ENCODE results near the gene ZMIZ1.

Gene ZMIZ1

GRCh38 chr10:79259834-79260233 lies 191.1 kb downstream of the ZMIZ1 start:
- peaks cover 7 to 20% of the 10 kb centered on the region in 2 donors for H3K4me1 ChIP-seq (ENCODE audit: control insufficient read depth in 2 of 2, insufficient read depth in 2 of 2, low read length in 2 of 2)
- H3K9me3 ChIP-seq (ENCODE audit: control insufficient read depth in 2 of 2, low read length in 2 of 2) = no peaks in the 10 kb centered on the region
- H3K4me3 ChIP-seq (ENCODE audit: low read length in 2 of 2) = no peak overlapping the region
- H3K27ac ChIP-seq (ENCODE audit: low read depth in 2 of 2, low read length in 2 of 2) = no peak overlapping the region
- no peaks in the 10 kb centered on the region for H3K27me3 ChIP-seq (ENCODE audit: control insufficient read depth in 2 of 2, insufficient read depth in 2 of 2, low read length in 2 of 2)
- no peak overlapping the region for H3K9ac ChIP-seq (ENCODE audit: low read depth in 1 of 2, low read length in 2 of 2)
- peaks cover 4 to 25% of the 10 kb centered on the region in 2 donors for H3K36me3 ChIP-seq (ENCODE audit: control insufficient read depth in 2 of 2, insufficient read depth in 2 of 2, low read length in 2 of 2)

- H3K4me3 ChIP-seq (ENCODE audit: low read length in 2 of 2) = no peak overlapping the region
- H3K36me3 ChIP-seq (ENCODE audit: control insufficient read depth in 2 of 2, insufficient read depth in 2 of 2, low read length in 2 of 2) = peaks cover 7 to 22% of the 10 kb centered on the region in 2 donors
- peak overlapping the region; percentile 28 to 67 for H3K27ac ChIP-seq (ENCODE audit: low read depth in 2 of 2, low read length in 2 of 2)
- H3K9me3 ChIP-seq (ENCODE audit: control insufficient read depth in 2 of 2, low read length in 2 of 2) = no peaks in the 10 kb centered on the region
- peaks cover 8 to 23% of the 10 kb centered on the region in 2 donors for H3K4me1 ChIP-seq (ENCODE audit: control insufficient read depth in 2 of 2, insufficient read depth in 2 of 2, low read length in 2 of 2)
- H3K9ac ChIP-seq (ENCODE audit: low read depth in 1 of 2, low read length in 2 of 2) = no peak overlapping the region
- H3K27me3 ChIP-seq (ENCODE audit: control insufficient read depth in 2 of 2, insufficient read depth in 2 of 2, low read length in 2 of 2) = no peaks in the 10 kb centered on the region
Observed at GRCh38 chr10:79260811-79261740, 192.3 kb downstream of the ZMIZ1 start.

- Histone ChIP-seq H3K4me1 (ENCODE audit: control insufficient read depth in 2 of 2, insufficient read depth in 2 of 2, low read length in 2 of 2) (peaks cover 19 to 34% of the 10 kb centered on the region in 2 donors), H3K27ac (ENCODE audit: low read depth in 2 of 2, low read length in 2 of 2) (no peak overlapping the region)
Observed at GRCh38 chr10:79262131-79262530, 193.4 kb downstream of the ZMIZ1 start.

GRCh38 chr10:79262959-79263746 lies 194.4 kb downstream of the ZMIZ1 start:
- Histone ChIP-seq H3K9me3 (ENCODE audit: control insufficient read depth in 2 of 2, low read length in 2 of 2) (no peaks in the 10 kb centered on the region), H3K36me3 (ENCODE audit: control insufficient read depth in 2 of 2, insufficient read depth in 2 of 2, low read length in 2 of 2) (peaks cover 4 to 13% of the 10 kb centered on the region in 2 donors), H3K4me3 (ENCODE audit: low read length in 2 of 2) (no peak overlapping the region), H3K9ac (ENCODE audit: low read depth in 1 of 2, low read length in 2 of 2) (no peak overlapping the region), H3K4me1 (ENCODE audit: control insufficient read depth in 2 of 2, insufficient read depth in 2 of 2, low read length in 2 of 2) (peaks cover 22 to 41% of the 10 kb centered on the region in 2 donors), H3K27me3 (ENCODE audit: control insufficient read depth in 2 of 2, insufficient read depth in 2 of 2, low read length in 2 of 2) (no peaks in the 10 kb centered on the region), H3K27ac (ENCODE audit: low read depth in 2 of 2, low read length in 2 of 2) (no peak overlapping the region)

More at GRCh38 chr10:79262131-79262530, 193.4 kb downstream of the ZMIZ1 start:
- Histone ChIP-seq H3K9me3 (ENCODE audit: control insufficient read depth in 2 of 2, low read length in 2 of 2) (no peaks in the 10 kb centered on the region), H3K27me3 (ENCODE audit: control insufficient read depth in 2 of 2, insufficient read depth in 2 of 2, low read length in 2 of 2) (no peaks in the 10 kb centered on the region), H3K36me3 (ENCODE audit: control insufficient read depth in 2 of 2, insufficient read depth in 2 of 2, low read length in 2 of 2) (peaks cover 4 to 19% of the 10 kb centered on the region in 2 donors), H3K9ac (ENCODE audit: low read depth in 1 of 2, low read length in 2 of 2) (no peak overlapping the region), H3K4me3 (ENCODE audit: low read length in 2 of 2) (no peak overlapping the region)

- no peak overlapping the region for H3K27ac ChIP-seq (ENCODE audit: low read depth in 2 of 2, low read length in 2 of 2)
- H3K36me3 ChIP-seq (ENCODE audit: control insufficient read depth in 2 of 2, insufficient read depth in 2 of 2, low read length in 2 of 2) = peaks cover 7 to 13% of the 10 kb centered on the region in 2 donors
- H3K9me3 ChIP-seq (ENCODE audit: control insufficient read depth in 2 of 2, low read length in 2 of 2) = no peaks in the 10 kb centered on the region
- H3K4me1 ChIP-seq (ENCODE audit: control insufficient read depth in 2 of 2, insufficient read depth in 2 of 2, low read length in 2 of 2) = peaks cover 27 to 41% of the 10 kb centered on the region in 2 donors
- H3K4me3 ChIP-seq (ENCODE audit: low read length in 2 of 2) = no peak overlapping the region
- H3K9ac ChIP-seq (ENCODE audit: low read depth in 1 of 2, low read length in 2 of 2) = no peak overlapping the region
- H3K27me3 ChIP-seq (ENCODE audit: control insufficient read depth in 2 of 2, insufficient read depth in 2 of 2, low read length in 2 of 2) = no peaks in the 10 kb centered on the region
Observed at GRCh38 chr10:79263939-79264338, 195.2 kb downstream of the ZMIZ1 start.

- Histone ChIP-seq H3K4me1 (ENCODE audit: control insufficient read depth in 2 of 2, insufficient read depth in 2 of 2, low read length in 2 of 2) (peaks cover 27 to 39% of the 10 kb centered on the region in 2 donors), H3K36me3 (ENCODE audit: control insufficient read depth in 2 of 2, insufficient read depth in 2 of 2, low read length in 2 of 2) (peaks cover 7 to 13% of the 10 kb centered on the region in 2 donors), H3K4me3 (ENCODE audit: low read length in 2 of 2) (no peak overlapping the region), H3K9me3 (ENCODE audit: control insufficient read depth in 2 of 2, low read length in 2 of 2) (no peaks in the 10 kb centered on the region), H3K27ac (ENCODE audit: low read depth in 2 of 2, low read length in 2 of 2) (peak overlapping the region; percentile 9 to 23), H3K27me3 (ENCODE audit: control insufficient read depth in 2 of 2, insufficient read depth in 2 of 2, low read length in 2 of 2) (no peaks in the 10 kb centered on the region), H3K9ac (ENCODE audit: low read depth in 1 of 2, low read length in 2 of 2) (no peak overlapping the region)
Observed at GRCh38 chr10:79264942-79265341, 196.2 kb downstream of the ZMIZ1 start.

- peaks cover 10 to 16% of the 10 kb centered on the region in 2 donors for H3K36me3 ChIP-seq (ENCODE audit: control insufficient read depth in 2 of 2, insufficient read depth in 2 of 2, low read length in 2 of 2)
- no peaks in the 10 kb centered on the region for H3K27me3 ChIP-seq (ENCODE audit: control insufficient read depth in 2 of 2, insufficient read depth in 2 of 2, low read length in 2 of 2)
- no peak overlapping the region for H3K9ac ChIP-seq (ENCODE audit: low read depth in 1 of 2, low read length in 2 of 2)
- no peaks in the 10 kb centered on the region for H3K9me3 ChIP-seq (ENCODE audit: control insufficient read depth in 2 of 2, low read length in 2 of 2)
- peak overlapping the region; percentile 63 to 80 for H3K27ac ChIP-seq (ENCODE audit: low read depth in 2 of 2, low read length in 2 of 2)
- peaks cover 27 to 40% of the 10 kb centered on the region in 2 donors for H3K4me1 ChIP-seq (ENCODE audit: control insufficient read depth in 2 of 2, insufficient read depth in 2 of 2, low read length in 2 of 2)
- no peak overlapping the region for H3K4me3 ChIP-seq (ENCODE audit: low read length in 2 of 2)
Observed at GRCh38 chr10:79266084-79266483, 197.3 kb downstream of the ZMIZ1 start.

- H3K4me3 ChIP-seq (ENCODE audit: low read length in 2 of 2) = no peak overlapping the region
- H3K27me3 ChIP-seq (ENCODE audit: control insufficient read depth in 2 of 2, insufficient read depth in 2 of 2, low read length in 2 of 2) = no peaks in the 10 kb centered on the region
- peaks cover 33 to 36% of the 10 kb centered on the region in 2 donors for H3K4me1 ChIP-seq (ENCODE audit: control insufficient read depth in 2 of 2, insufficient read depth in 2 of 2, low read length in 2 of 2)
- H3K27ac ChIP-seq (ENCODE audit: low read depth in 2 of 2, low read length in 2 of 2) = peak overlapping the region; percentile 66 to 80
- no peaks in the 10 kb centered on the region for H3K9me3 ChIP-seq (ENCODE audit: control insufficient read depth in 2 of 2, low read length in 2 of 2)
- H3K36me3 ChIP-seq (ENCODE audit: control insufficient read depth in 2 of 2, insufficient read depth in 2 of 2, low read length in 2 of 2) = peaks cover 14 to 17% of the 10 kb centered on the region in 2 donors
- peak overlapping the region in 1 of 2 donors; percentile 17 for H3K9ac ChIP-seq (ENCODE audit: low read depth in 1 of 2, low read length in 2 of 2)
Observed at GRCh38 chr10:79266543-79267312, 198.0 kb downstream of the ZMIZ1 start.

- Histone ChIP-seq H3K27ac (ENCODE audit: low read depth in 2 of 2, low read length in 2 of 2) (peak overlapping the region; percentile 66 to 80), H3K36me3 (ENCODE audit: control insufficient read depth in 2 of 2, insufficient read depth in 2 of 2, low read length in 2 of 2) (peaks cover 13 to 14% of the 10 kb centered on the region in 2 donors)
Observed at GRCh38 chr10:79267499-79267898, 198.7 kb downstream of the ZMIZ1 start.

More at GRCh38 chr10:79267499-79267898, 198.7 kb downstream of the ZMIZ1 start:
- H3K4me1 ChIP-seq (ENCODE audit: control insufficient read depth in 2 of 2, insufficient read depth in 2 of 2, low read length in 2 of 2) = peaks cover 33 to 34% of the 10 kb centered on the region in 2 donors
- H3K4me3 ChIP-seq (ENCODE audit: low read length in 2 of 2) = no peak overlapping the region
- H3K9ac ChIP-seq (ENCODE audit: low read depth in 1 of 2, low read length in 2 of 2) = no peak overlapping the region
- no peaks in the 10 kb centered on the region for H3K9me3 ChIP-seq (ENCODE audit: control insufficient read depth in 2 of 2, low read length in 2 of 2)
- H3K27me3 ChIP-seq (ENCODE audit: control insufficient read depth in 2 of 2, insufficient read depth in 2 of 2, low read length in 2 of 2) = no peaks in the 10 kb centered on the region

Data from mucosa of rectum (tissue), 2 donors.